ENCODE results near the gene EXOC4.
"Not testable (repeated sequence)": the region's sequence is repeated elsewhere in the genome, so short reads cannot be mapped to it uniquely, and the experiment has no call there.

The EXOC4 gene

GRCh38 chr7:134059921-134060320, 807.0 kb downstream of the EXOC4 start:
- DNase-seq: no peak

- DNase-seq: no peak
Measured at GRCh38 chr7:134060874-134061273, 808.0 kb downstream of the EXOC4 start.

GRCh38 chr7:134062460-134062859, 809.6 kb downstream of the EXOC4 start:
- DNase-seq: no peak

GRCh38 chr7:134065415-134065814, 812.5 kb downstream of the EXOC4 start:
- DNase-seq: no peak

- no peak for DNase-seq
Measured at GRCh38 chr7:134067164-134067563, 814.3 kb downstream of the EXOC4 start.

- no peak for DNase-seq
Measured at GRCh38 chr7:134068670-134069069, 815.8 kb downstream of the EXOC4 start.

GRCh38 chr7:134069187-134069586, 816.3 kb downstream of the EXOC4 start:
- no peak for DNase-seq

- DNase-seq: no peak
Measured at GRCh38 chr7:134070673-134071072, 817.8 kb downstream of the EXOC4 start.

GRCh38 chr7:134071355-134072331, 818.8 kb downstream of the EXOC4 start:
- no peak for DNase-seq

- no peak for DNase-seq
Measured at GRCh38 chr7:134073276-134073675, 820.4 kb downstream of the EXOC4 start.

- no peak for DNase-seq
Measured at GRCh38 chr7:134075799-134076198, 822.9 kb downstream of the EXOC4 start.

- not testable (repeated sequence) for DNase-seq
Measured at GRCh38 chr7:134077560-134077959, 824.7 kb downstream of the EXOC4 start.

GRCh38 chr7:134078991-134079390, 826.1 kb downstream of the EXOC4 start:
- no peak for DNase-seq

GRCh38 chr7:134081695-134082094, 828.8 kb downstream of the EXOC4 start:
- no peak for DNase-seq

- DNase-seq: no peak
Measured at GRCh38 chr7:134083766-134084487, 831.0 kb downstream of the EXOC4 start.

- no peak for DNase-seq
Measured at GRCh38 chr7:134084488-134085144, 831.7 kb downstream of the EXOC4 start.

- DNase-seq: no peak
Measured at GRCh38 chr7:134085311-134085710, 832.4 kb downstream of the EXOC4 start.

- DNase-seq: no peak
Measured at GRCh38 chr7:134086998-134087735, 834.3 kb downstream of the EXOC4 start.

- no peak for DNase-seq
Measured at GRCh38 chr7:134088199-134088598, 835.3 kb downstream of the EXOC4 start.

GRCh38 chr7:134089446-134089845, 836.6 kb downstream of the EXOC4 start:
- DNase-seq: no peak

- no peak for DNase-seq
Measured at GRCh38 chr7:134098072-134098471, 845.2 kb downstream of the EXOC4 start.

- no peak for DNase-seq
Measured at GRCh38 chr7:134101716-134102115, 848.8 kb downstream of the EXOC4 start.

- DNase-seq: no peak
Measured at GRCh38 chr7:134104166-134104565, 851.3 kb downstream of the EXOC4 start.

Measured in T1000 (cell line).